HL-60/S4 treated with phorbol 12-myristate 13-acetate at 8.2 ng/mL for 4 days and 3 days (cell line): Measurements from ENCODE around the gene PDIA4.
"Not testable (repeated sequence)": the region's sequence is repeated elsewhere in the genome, so short reads cannot be mapped to it uniquely, and the experiment has no call there.

ENCODE experiments used
- in situ Hi-C: fragments of 300-500 bp; cut with MboI; formaldehyde crosslinking; loops from 2 replicates; pipeline ENCODE4 v1.15.0; 2022; ENCODE audit warnings: low sequenced_read_pairs

PDIA4 gene

GRCh38 chr7:149004405-149005370 lies 23.6 kb downstream of the PDIA4 start:
- in situ Hi-C loops = no loop called here

- in situ Hi-C loops = no loop called here
These were observed 24.6 kb downstream of the PDIA4 start for GRCh38 chr7:149003560-149004305.

GRCh38 chr7:149003018-149003417 lies 25.3 kb downstream of the PDIA4 start:
- in situ Hi-C loops = no loop called here

GRCh38 chr7:149002604-149003003 lies 25.7 kb downstream of the PDIA4 start:
- in situ Hi-C loops = no loop called here

GRCh38 chr7:149001427-149002068 lies 26.8 kb downstream of the PDIA4 start:
- in situ Hi-C loops = no loop called here

- in situ Hi-C loops = no loop called here
These were observed 27.3 kb downstream of the PDIA4 start for GRCh38 chr7:149000961-149001360.

DNA sequence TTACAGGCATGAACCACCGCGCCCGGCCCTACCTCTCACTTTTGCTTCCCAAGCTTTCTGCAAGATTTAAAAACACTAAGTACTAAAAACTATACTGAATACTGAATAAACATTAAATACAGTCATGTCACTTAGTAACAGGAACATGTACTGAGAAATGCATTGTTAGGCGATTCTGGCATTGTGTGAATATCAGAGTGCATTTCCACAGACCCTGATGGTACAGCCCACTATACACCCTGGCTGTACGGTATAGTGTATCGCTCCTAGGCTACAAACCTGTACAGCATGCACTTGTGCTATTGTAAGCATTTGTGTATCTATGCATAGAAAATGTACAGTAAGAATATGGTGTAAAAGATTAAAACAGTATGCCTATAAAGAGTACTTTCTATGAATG lies 29.1 kb downstream of the PDIA4 start:
- in situ Hi-C loops = no loop called here

DNA sequence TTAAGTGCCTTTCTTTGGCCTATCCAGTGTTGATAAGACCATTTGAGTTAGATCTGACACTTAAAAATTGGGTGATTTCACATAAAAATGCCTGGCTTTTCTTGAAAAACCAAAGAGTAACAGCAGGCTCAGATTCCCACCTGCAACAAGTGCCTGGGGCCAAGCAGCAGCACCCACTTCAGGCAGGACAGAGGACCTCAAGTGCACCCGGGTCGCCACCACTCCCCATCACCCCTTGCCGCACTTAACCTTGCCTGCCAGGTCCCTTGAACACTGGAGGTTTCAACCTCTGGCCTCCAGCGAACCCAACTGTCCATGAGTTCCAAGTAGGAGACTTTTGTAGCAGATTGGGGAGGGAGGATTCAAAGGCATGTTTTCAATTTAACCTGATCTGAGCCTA lies 30.8 kb downstream of the PDIA4 start:
- in situ Hi-C loops = no loop called here

DNA sequence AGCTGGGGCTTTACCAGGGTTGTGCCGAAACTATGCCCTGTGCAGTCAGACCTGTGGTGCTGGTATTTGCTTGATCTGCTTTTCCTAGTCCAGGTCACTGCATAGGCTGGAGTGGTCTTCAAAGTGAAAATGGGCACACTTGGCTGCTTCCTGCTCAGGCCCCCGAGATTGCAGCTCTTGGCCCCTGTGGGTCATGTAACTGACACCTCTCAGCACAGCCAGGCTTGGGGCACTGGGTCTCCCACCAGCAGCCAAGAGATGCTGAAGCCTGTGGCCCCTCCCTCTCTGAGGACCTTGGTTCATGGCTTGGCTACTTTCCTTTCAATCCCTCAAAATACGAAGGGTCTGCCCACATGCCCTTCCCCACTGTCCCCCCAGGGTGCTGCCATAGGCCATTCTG lies 33.7 kb downstream of the PDIA4 start:
- in situ Hi-C loops = no loop called here

DNA sequence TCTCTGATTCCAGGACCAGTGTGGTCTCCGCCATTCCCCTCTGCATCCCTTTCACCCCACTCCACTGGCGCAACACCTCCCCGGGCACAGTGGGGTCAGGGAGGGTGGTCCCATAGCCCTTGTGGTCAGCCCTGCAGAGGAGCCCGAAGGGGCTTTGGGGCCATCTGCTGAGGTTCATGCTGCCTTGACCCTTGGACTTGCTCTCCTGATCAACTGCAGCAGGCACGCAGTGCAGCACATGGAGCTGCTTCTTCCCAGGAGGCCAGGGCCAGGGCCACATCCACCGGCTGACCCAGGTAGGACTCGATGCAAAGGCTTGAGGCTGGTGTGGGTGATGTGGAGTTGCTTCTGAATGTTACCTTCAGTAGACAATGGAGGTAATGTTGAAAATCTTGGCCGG lies 35.1 kb downstream of the PDIA4 start:
- in situ Hi-C loops = no loop called here

- in situ Hi-C loops = no loop called here
These were observed 36.8 kb downstream of the PDIA4 start for GRCh38 chr7:148991536-148991935.

- in situ Hi-C loops = no loop called here
These were observed 40.4 kb downstream of the PDIA4 start for GRCh38 chr7:148987751-148988512.

DNA sequence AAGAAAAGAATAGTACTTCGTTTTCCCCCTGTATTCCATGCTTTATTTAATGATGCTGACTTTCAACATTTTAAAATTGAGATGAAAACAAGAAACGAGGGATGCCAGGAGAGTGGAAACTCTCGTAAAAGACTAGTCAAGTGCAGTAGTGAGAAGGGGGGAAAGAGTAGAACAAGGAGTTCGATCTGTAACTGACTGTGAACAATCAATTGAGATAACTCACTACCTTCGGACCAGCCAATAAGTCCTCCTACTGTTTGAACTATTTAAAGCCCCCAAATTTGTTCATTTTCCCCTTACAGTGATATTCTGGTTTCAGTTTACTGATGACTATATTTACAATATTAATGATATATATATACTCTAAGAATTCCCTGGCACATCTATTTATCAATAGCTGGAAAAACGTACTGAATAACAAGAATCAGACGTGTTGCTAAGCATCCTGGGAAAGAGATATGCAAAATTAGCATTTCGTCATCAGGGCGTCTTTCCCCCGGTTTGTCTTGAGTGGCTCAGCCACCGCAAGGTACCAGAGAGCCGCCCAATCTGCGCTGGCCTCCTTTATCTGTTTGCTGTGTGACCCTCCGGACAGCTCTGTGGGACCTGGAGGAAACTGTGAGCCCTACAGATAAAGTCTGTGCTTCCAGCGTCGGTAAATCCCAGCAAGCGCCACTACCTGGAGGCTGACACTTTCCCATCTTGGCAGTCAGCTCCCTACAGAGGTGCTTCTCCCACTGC lies 41.1 kb downstream of the PDIA4 start:
- in situ Hi-C loops = no loop called here

GRCh38 chr7:148986742-148987009 lies 41.6 kb downstream of the PDIA4 start:
- in situ Hi-C loops = no loop called here

- in situ Hi-C loops = no loop called here
These were observed 44.8 kb downstream of the PDIA4 start for GRCh38 chr7:148983200-148984146.

GRCh38 chr7:148982654-148983199 lies 45.6 kb downstream of the PDIA4 start:
- in situ Hi-C loops = no loop called here

DNA sequence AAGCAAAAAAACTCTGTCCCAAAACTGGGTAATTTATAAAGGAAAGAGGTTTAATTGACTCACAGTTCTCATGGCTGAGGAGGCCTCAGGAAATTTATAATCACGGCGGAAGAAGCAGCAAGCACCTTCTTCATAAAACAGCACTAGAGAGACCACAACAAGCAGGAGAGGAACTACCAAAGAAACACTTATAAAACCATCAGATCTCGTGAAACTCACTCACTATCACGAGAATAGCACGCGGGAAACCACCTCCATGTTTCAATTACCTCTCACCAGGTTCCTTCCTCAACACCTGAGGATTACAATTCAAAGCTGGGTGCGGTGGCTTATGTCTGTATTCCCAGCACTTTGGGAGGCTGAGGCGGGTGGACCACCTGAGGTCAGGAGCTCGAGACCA lies 48.5 kb downstream of the PDIA4 start:
- in situ Hi-C loops = no loop called here

DNA sequence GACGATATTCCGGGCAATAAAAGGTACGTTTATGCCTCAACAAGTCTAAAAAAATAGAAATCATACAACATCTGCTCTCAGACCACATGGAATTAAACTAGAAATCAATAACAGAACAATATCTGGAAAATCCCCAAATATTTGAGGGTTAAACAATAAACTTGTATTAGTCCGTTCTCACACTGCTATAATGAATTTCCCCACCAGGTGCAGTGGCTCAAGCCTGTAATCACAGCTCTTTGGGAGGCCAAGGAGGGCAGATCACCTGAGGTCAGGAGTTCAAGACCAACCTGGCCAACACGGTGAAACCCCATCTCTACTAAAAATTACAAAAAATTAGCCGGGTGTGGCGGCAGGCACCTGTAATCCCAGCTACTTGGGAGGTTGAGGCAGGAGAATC lies 49.2 kb downstream of the PDIA4 start:
- in situ Hi-C loops = not testable (repeated sequence)

DNA sequence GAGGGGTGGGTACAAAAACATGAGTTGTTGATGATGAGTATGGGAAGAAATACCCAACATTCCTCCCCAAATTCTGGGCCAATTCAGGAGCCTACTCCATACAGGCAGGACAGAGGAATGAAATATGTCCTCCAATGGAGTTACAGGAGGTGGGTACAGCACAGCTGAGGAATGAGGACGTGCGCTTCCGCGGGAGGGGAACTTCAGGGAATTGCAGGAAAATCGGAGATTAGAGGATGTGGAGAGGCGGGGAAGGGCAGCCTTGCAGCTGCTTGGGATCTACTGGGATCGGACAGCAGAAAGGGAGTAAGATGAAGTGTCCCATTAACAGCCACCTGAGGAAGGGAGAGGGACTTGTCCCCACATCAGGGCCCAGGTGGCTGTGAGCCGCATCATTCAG lies 50.2 kb downstream of the PDIA4 start:
- in situ Hi-C loops = no loop called here
